WI38 (cell line): ENCODE results near the gene DCST2.

Experiments
- H3K4me3 ChIP-seq: 2 replicates; pipeline ENCODE4 v1.5.1; 2011; ENCODE audit warnings: low read depth, mild to moderate bottlenecking, control low read depth, low read length
- TF ChIP-seq, protein P1 (sequence below): IDR thresholded peaks from 2 replicates; pipeline ENCODE4 v1.5.1; 2012; ENCODE audit warnings: low read depth, mild to moderate bottlenecking, control low read depth, low read length

Gene DCST2

DNA sequence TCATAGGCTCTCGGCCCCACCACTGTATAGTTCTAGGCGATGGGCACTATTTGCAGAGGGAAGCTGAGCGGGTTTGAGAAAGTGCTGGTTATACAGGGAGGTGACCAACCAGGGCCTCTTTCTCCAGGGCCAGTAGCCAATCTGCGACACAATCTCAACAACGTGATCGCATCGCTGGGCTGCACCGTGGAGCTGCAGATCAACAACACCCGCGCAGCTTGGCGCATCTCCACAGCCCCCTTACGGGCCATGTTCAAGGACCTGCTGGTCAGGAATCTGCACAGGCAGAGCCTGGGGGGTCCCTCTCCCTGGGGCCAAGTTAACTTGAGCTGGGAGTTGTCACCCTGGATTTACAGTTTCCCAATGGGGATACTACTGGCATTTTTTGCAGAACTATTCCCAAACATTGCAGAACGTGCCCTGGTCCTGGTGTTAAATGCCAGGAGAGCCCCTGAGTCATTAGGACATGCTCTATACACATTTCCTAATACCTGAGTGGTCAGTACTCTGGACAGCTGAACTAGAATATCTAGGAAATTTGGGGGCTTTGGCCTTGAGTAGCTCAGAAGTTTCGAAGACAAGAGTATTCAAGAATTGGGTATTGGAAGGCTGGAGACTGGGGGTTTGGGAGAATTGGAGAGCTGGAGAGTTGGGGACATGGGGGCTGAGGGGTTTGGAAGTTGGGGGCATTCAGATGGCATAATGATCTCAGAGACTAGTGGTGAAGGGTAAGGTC, 6.9 kb upstream of the DCST2 start:
- TF ChIP-seq, protein P1, sequence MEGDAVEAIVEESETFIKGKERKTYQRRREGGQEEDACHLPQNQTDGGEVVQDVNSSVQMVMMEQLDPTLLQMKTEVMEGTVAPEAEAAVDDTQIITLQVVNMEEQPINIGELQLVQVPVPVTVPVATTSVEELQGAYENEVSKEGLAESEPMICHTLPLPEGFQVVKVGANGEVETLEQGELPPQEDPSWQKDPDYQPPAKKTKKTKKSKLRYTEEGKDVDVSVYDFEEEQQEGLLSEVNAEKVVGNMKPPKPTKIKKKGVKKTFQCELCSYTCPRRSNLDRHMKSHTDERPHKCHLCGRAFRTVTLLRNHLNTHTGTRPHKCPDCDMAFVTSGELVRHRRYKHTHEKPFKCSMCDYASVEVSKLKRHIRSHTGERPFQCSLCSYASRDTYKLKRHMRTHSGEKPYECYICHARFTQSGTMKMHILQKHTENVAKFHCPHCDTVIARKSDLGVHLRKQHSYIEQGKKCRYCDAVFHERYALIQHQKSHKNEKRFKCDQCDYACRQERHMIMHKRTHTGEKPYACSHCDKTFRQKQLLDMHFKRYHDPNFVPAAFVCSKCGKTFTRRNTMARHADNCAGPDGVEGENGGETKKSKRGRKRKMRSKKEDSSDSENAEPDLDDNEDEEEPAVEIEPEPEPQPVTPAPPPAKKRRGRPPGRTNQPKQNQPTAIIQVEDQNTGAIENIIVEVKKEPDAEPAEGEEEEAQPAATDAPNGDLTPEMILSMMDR, result no peak
- H3K4me3 ChIP-seq, result no peak overlapping the region

DNA sequence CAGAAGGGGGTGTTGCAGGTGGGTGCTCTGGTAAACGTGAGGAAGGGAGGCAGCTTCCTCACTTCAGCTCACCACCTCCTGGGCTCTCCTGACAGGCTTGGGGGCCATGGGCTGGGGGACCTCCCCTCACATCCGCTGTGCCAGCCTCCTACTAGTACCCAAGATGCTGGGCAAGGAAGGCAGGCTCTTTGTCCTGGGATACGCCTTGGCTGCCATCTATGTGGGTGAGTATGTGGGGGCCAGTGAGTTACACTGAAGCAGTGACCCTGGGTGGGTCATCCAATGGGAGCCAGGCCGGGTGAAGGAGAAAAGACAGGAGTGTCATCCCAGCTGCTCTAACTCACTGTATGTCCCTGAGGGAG, 5.7 kb upstream of the DCST2 start:
- TF ChIP-seq, protein P1, result no peak
- H3K4me3 ChIP-seq, result no peak overlapping the region

DNA sequence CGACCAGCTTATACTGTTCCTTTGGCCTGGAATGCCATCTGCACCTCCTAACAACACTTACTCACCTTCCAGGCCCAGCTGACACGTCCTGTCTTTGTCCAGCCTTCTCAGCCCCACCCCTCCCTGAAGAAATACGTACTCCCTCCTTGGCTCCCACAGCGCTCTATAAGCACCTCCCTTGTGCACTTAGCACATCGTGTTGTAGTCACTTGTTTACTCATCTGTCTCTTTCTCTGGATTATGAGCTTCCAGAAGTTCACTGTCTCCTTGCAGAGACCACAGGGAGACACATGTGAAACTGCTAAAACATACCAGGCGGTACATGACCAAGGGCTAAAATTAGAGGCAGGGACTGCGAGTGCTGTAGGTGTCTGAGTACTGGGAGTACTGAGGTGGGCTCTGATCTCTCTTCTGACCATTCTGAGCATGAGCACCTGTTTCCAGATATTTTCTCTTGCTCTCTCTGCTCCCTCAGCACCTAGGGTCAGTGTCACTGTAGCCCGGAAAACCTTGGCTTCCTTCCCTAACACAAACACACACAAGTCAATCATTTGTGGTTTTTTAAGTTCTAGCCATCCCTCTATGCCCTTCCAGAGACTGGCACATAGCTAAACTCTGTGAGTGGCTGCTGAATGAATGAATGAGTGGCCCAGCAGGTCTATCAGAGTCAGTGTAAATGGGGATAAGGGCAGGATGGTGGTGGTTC, 5.2 kb upstream of the DCST2 start:
- TF ChIP-seq, protein P1, result no peak
- H3K4me3 ChIP-seq, result no peak overlapping the region

DNA sequence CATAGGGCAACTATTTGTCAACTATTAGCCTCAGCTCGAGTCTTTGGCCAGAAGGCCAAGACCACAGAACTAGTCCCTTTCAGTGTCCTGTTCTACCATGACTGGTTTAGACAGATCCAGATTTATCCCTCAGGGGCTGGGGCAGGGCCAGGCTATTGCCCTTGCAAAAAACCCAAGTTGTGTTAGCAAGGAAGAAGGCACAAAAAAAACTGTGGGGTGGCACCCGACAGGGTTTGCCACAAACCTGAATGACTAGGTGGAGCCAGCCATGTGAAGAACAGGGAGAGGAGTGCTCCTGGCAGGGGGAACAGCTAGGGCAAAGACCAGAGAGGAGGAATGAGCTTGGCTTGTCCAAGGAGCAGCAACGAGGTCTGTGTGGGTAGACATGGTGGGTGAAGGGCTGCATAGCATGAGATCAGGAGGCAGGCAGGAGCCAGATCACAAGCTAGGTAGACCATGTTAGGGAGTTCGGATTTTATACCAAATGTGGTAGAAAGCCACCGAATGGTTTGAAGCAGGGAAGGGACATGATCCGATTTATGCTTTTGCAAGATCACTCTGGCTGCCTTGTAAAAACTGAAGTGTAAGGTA, 4.4 kb upstream of the DCST2 start:
- TF ChIP-seq, protein P1, result no peak
- H3K4me3 ChIP-seq, result no peak overlapping the region

DNA sequence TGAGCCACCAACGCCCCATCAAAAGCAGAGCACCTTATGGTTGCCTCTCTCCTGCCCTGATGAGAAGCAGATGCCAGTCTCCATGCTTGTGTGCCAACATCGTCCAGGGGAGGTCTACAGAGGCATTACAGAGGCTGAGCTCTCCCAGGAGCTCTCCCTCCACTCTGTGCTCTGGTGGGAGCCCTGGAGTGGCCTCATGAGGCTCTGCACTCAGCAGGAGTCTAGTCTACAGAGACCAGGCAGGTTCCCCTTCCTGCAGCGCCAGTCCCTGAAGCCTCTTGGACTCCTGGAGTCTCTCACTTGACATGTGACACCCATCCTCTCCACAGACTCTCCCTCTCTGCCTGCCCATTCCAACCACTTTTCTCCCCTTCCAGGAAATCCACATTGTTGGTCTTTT, 3.5 kb upstream of the DCST2 start:
- TF ChIP-seq, protein P1, result no peak
- H3K4me3 ChIP-seq, result no peak overlapping the region

DNA sequence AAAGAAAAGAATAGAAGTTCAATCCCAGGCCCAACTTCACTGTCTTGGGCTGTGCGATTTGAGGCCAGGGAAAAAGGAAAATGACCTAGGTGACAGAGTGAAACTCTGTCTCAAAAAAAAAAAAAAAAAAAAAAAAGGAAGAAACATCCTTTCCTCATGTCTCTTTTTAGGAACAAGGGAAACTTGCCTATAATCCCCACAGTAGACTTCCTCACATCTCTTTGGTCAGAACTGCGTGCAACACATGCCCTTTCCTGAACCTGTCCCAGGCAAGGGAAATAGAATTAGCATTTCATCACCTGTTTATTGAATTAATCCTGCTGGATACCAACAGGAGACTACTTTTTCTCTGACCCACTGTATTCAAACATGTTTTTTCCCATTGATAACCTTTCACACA, 2.4 kb upstream of the DCST2 start:
- H3K4me3 ChIP-seq, result no peak overlapping the region
- TF ChIP-seq, protein P1, result no peak
